Smooth muscle cell of the brain vasculature (primary cell): Measurements from ENCODE around the gene KLHL17.
"Not testable (repeated sequence)": the region's sequence is repeated elsewhere in the genome, so short reads cannot be mapped to it uniquely, and the experiment has no call there.

Experiments
- DNase-seq: peaks from one replicate; pipeline ENCODE4 v3.0.0-alpha.2; 2012; ENCODE audit warnings: low read depth, low spot score

The KLHL17 gene

GRCh38 chr1:967466-968343, 7.3 kb downstream of the KLHL17 start:
- DNase-seq: no peak

- DNase-seq: no peak
Measured at GRCh38 chr1:969260-969855, 9.0 kb downstream of the KLHL17 start.

- DNase-seq: no peak
Measured at GRCh38 chr1:970242-970972, 10.0 kb downstream of the KLHL17 start.

- DNase-seq: no peak
Measured at GRCh38 chr1:970973-971730, 10.8 kb downstream of the KLHL17 start.

GRCh38 chr1:971751-972506, 11.5 kb downstream of the KLHL17 start:
- DNase-seq: no peak

GRCh38 chr1:972726-973458, 12.5 kb downstream of the KLHL17 start:
- no peak for DNase-seq

- no peak for DNase-seq
Measured at GRCh38 chr1:973459-974292, 13.3 kb downstream of the KLHL17 start.

GRCh38 chr1:974293-974640, 13.9 kb downstream of the KLHL17 start:
- DNase-seq: no peak

GRCh38 chr1:974687-975328, 14.4 kb downstream of the KLHL17 start:
- DNase-seq: no peak

- DNase-seq: no peak
Measured at GRCh38 chr1:975365-975764, 15.0 kb downstream of the KLHL17 start.

- DNase-seq: no peak
Measured at GRCh38 chr1:975896-976683, 15.7 kb downstream of the KLHL17 start.

GRCh38 chr1:976791-977190, 16.4 kb downstream of the KLHL17 start:
- DNase-seq: not testable (repeated sequence)

GRCh38 chr1:978069-978834, 17.9 kb downstream of the KLHL17 start:
- no peak for DNase-seq

- no peak for DNase-seq
Measured at GRCh38 chr1:978835-979743, 18.7 kb downstream of the KLHL17 start.

- no peak for DNase-seq
Measured at GRCh38 chr1:979744-980072, 19.3 kb downstream of the KLHL17 start.

GRCh38 chr1:980137-980571, 19.8 kb downstream of the KLHL17 start:
- DNase-seq: no peak
